Activated T-cell treated with anti-CD3 and anti-CD28 coated beads, Interleukin-2, amount 50 U/mL, for 24 hours (primary cell): Measurements from ENCODE around the gene HIVEP2.

Source experiments
- DNase-seq: peaks from one replicate; pipeline ENCODE4 v3.0.0-alpha.2; 2020
- H3K27ac Mint-ChIP-seq: 2 replicates; pipeline ENCODE4 v1.8.0; 2020; ENCODE audit warnings: mild to moderate bottlenecking, mixed read lengths
- H3K27me3 Mint-ChIP-seq: 2 replicates; pipeline ENCODE4 v1.8.0; 2020; ENCODE audit warnings: mixed read lengths
- H3K36me3 Mint-ChIP-seq: 2 replicates; pipeline ENCODE4 v1.8.0; 2020; ENCODE audit warnings: low read depth, mixed read lengths
- H3K4me1 Mint-ChIP-seq: 2 replicates; pipeline ENCODE4 v1.8.0; 2020; ENCODE audit warnings: low read depth, mixed read lengths
- H3K4me3 Mint-ChIP-seq: 2 replicates; pipeline ENCODE4 v1.8.0; 2020; ENCODE audit warnings: mild to moderate bottlenecking, moderate library complexity, mixed read lengths
- H3K9me3 Mint-ChIP-seq: 2 replicates; pipeline ENCODE4 v1.8.0; 2020; ENCODE audit warnings: mixed read lengths

HIVEP2 gene

DNA sequence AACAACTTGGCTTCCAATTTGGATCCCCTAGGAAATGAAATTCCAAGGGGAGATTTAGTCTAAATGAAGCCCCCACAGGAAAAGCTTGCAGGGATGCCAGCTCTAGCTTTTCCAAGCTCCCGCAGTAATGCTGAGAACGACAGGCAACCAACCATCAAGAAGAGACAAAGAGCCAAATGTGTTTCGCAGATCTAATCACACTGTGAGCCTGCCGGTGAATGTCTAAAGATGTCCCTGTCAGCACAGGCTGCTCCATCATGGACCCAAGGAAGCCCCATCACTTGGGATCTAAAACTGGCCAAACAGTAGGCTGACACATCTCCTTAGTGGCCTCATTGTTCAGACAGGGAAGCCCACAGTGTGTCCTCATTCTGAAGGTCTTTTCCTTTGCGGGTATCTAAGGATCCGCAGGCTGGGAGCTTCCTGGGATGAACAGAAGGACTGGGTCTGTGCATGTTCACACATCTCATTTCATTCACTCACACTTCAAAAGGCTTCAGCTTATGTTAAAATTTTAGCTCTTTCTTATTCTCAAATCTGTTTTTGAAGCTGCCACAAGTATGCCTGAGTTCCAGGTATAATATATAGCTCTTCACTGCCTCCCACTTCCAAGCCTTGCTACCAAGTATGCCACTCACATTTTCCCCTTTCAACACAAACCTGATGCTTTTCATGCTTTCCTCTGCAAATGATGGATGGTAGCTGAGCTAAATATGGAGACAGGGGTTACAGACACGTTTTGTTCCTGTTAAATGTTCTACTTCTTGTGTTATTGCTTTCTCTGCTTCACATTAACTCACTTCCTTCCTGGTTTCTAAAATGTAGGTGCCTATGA is 229.8 kb downstream of the HIVEP2 start:
- Mint-ChIP-seq H3K9me3 (peaks cover 14% of the 10 kb centered on the region), H3K4me3 (no peak overlapping the region), H3K27ac (no peak overlapping the region), H3K36me3 (no peaks in the 10 kb centered on the region), H3K27me3 (no peaks in the 10 kb centered on the region), H3K4me1 (peaks cover 6% of the 10 kb centered on the region)
- no peak for DNase-seq

GRCh38 chr6:142713959-142714358 is 231.0 kb downstream of the HIVEP2 start:
- no peak for DNase-seq
- no peaks in the 10 kb centered on the region for H3K27me3 Mint-ChIP-seq
- no peak overlapping the region for H3K27ac Mint-ChIP-seq
- no peaks in the 10 kb centered on the region for H3K36me3 Mint-ChIP-seq
- H3K4me3 Mint-ChIP-seq, result no peak overlapping the region
- H3K9me3 Mint-ChIP-seq, result peaks cover 5% of the 10 kb centered on the region
- peaks cover 6% of the 10 kb centered on the region for H3K4me1 Mint-ChIP-seq

GRCh38 chr6:142712231-142712630 is 232.7 kb downstream of the HIVEP2 start:
- Mint-ChIP-seq H3K4me1 (peaks cover 6% of the 10 kb centered on the region), H3K9me3 (no peaks in the 10 kb centered on the region), H3K36me3 (no peaks in the 10 kb centered on the region), H3K4me3 (no peak overlapping the region), H3K27ac (no peak overlapping the region), H3K27me3 (no peaks in the 10 kb centered on the region)
- DNase-seq, result no peak

- DNase-seq, result no peak
- no peaks in the 10 kb centered on the region for H3K36me3 Mint-ChIP-seq
- H3K27me3 Mint-ChIP-seq, result no peaks in the 10 kb centered on the region
- no peaks in the 10 kb centered on the region for H3K9me3 Mint-ChIP-seq
- no peak overlapping the region for H3K27ac Mint-ChIP-seq
- H3K4me3 Mint-ChIP-seq, result no peak overlapping the region
- H3K4me1 Mint-ChIP-seq, result peaks cover 12% of the 10 kb centered on the region
Measured at GRCh38 chr6:142708651-142709050, 236.3 kb downstream of the HIVEP2 start.

- no peaks in the 10 kb centered on the region for H3K9me3 Mint-ChIP-seq
- no peak overlapping the region for H3K27ac Mint-ChIP-seq
- no peaks in the 10 kb centered on the region for H3K36me3 Mint-ChIP-seq
- no peaks in the 10 kb centered on the region for H3K27me3 Mint-ChIP-seq
- no peak overlapping the region for H3K4me3 Mint-ChIP-seq
- H3K4me1 Mint-ChIP-seq, result peaks cover 12% of the 10 kb centered on the region
- DNase-seq, result no peak
Measured at GRCh38 chr6:142707255-142707654, 237.7 kb downstream of the HIVEP2 start.

- no peaks in the 10 kb centered on the region for H3K36me3 Mint-ChIP-seq
- H3K27ac Mint-ChIP-seq, result no peak overlapping the region
- H3K4me3 Mint-ChIP-seq, result no peak overlapping the region
- H3K9me3 Mint-ChIP-seq, result no peaks in the 10 kb centered on the region
- no peaks in the 10 kb centered on the region for H3K27me3 Mint-ChIP-seq
- no peak for DNase-seq
- peaks cover 12% of the 10 kb centered on the region for H3K4me1 Mint-ChIP-seq
Measured at GRCh38 chr6:142706210-142706609, 238.8 kb downstream of the HIVEP2 start.

DNA sequence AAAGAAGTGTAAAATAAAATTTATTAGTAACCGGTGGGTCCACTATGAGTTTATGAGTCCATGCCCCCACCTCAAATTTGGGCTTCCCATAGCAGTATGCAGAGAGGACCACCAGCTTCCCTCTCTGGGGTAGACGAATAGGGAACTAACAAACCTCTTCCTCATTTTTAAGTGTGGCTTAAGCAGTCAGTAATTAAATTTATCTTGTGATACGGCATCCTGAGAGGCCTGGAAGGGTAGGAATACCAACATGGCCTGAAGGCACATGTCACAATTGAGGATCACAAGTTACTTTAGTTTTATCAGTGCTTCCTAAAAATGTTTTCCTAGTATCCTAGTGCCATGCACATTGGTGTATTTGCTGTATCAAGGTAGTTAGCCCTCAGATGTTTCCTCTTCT is 239.9 kb downstream of the HIVEP2 start:
- H3K4me1 Mint-ChIP-seq, result peaks cover 12% of the 10 kb centered on the region
- H3K36me3 Mint-ChIP-seq, result no peaks in the 10 kb centered on the region
- no peaks in the 10 kb centered on the region for H3K9me3 Mint-ChIP-seq
- no peak overlapping the region for H3K27ac Mint-ChIP-seq
- H3K4me3 Mint-ChIP-seq, result no peak overlapping the region
- no peak for DNase-seq
- H3K27me3 Mint-ChIP-seq, result no peaks in the 10 kb centered on the region

DNA sequence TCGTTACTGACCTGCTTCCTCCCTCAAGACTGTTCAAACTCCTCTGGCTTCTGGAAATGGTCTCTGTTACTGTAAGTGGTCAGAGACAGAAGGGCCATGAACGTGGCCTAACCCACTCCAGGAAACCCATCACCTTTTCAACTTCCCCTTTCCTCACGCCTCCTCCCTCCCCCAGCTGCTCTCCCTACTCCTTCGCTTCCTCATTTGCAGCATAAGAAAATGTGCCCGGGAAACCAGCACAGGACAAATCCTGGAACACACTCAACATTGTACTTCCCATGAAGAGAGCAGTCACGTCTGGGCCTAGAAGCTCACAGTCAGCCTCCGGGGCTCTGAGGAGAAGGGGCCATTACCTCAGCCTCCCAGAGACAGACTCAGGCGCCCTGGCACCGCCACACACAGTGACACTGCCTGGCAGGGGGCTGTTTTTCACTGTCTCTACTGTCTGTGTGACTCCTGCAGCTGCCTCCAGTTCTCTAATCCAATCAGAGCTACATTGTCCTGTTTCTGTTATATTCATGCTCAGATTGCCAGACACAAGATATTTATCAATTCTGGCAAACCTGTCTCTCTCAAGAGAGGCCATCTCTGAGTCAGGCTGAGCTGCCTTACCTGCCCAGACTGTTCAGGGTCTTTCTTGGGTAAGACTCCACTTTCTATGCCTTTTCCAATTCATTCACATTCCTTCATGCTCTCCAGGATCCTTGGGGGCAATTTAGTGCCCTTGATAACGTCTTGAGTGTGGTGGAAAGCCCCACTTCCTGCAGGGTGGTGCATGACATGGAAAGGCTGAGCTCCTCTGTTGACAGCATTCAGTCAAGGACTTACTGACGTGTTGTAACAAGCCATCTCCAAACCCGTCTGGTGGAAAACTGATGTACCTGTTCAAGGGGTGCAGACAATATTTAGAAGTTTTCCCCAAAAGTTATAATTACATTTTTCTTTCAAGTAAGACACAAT is 242.2 kb downstream of the HIVEP2 start:
- Mint-ChIP-seq H3K9me3 (no peaks in the 10 kb centered on the region), H3K27ac (no peak overlapping the region), H3K4me3 (no peak overlapping the region), H3K27me3 (no peaks in the 10 kb centered on the region), H3K4me1 (peaks cover 13% of the 10 kb centered on the region), H3K36me3 (no peaks in the 10 kb centered on the region)
- no peak for DNase-seq
